ENCODE results near the gene DUSP8. TPM values are rescaled to one million over a fixed set of nuclear protein-coding genes. Genes with fewer than 3 reads are reported as not detected.
"Not testable (repeated sequence)": the region's sequence is repeated elsewhere in the genome, so short reads cannot be mapped to it uniquely, and the experiment has no call there.

Gene DUSP8
- total RNA-seq, 2 experiments from 2014 or later: not detected

- no peak for DNase-seq (ENCODE audit: low spot score)
- Histone ChIP-seq H3K4me2 (ENCODE audit: low read length) (no peak overlapping the region), H3K79me2 (ENCODE audit: insufficient read depth, low read depth, low read length) (no peaks in the 10 kb centered on the region), H3K4me3 (ENCODE audit: low read depth, low read length, poor library complexity, severe bottlenecking) (no peak overlapping the region), H4K20me1 (ENCODE audit: insufficient read depth, low read length) (no peaks in the 10 kb centered on the region), H3K9me2 (ENCODE audit: insufficient read depth, low read length) (no peaks in the 10 kb centered on the region), H2AFZ (ENCODE audit: low read length) (no peak overlapping the region), H3K4me1 (ENCODE audit: insufficient read depth, low read length, poor library complexity, severe bottlenecking) (no peaks in the 10 kb centered on the region), H3K27ac (ENCODE audit: low read depth, low read length, poor library complexity, severe bottlenecking) (no peak overlapping the region), H3K36me3 (ENCODE audit: insufficient read depth, low read length) (no peaks in the 10 kb centered on the region), H3K9me3 (ENCODE audit: low read length) (no peaks in the 10 kb centered on the region)
- TF ChIP-seq EZH2phosphoT487 (IDR thresholded peaks at IDR 0.05; ENCODE audit: borderline replicate concordance, low read depth, low read length) (no peak), CTCF (conservative IDR thresholded peaks at IDR 0.05; ENCODE audit: low read length) (no peak)
- CTCF ChIA-PET (ENCODE audit: unreplicated experiment): no interaction called here
- POLR2A ChIA-PET: interaction anchor here (0.7 kb wide), 1 partner anchor 1055 kb away, joined by 3 read pairs; no protein-coding TSS in a partner anchor
- intact Hi-C loops (cut with micrococcal nuclease; ENCODE audit: unreplicated experiment): no loop called here
- BruUV-seq (replicated peaks): no TSS peak
Observed at GRCh38 chr11:1586699-1587098, 14.6 kb upstream of the DUSP8 start.

GRCh38 chr11:1584661-1585370 is 12.7 kb upstream of the DUSP8 start, which contains the start of gene KRTAP5-1:
KRTAP5-1 (minus strand) TSS chr11:1585283; CDS start chr11:1585249, 34 bp downstream.
- DNase-seq (ENCODE audit: low spot score); H2AFZ ChIP-seq (ENCODE audit: low read length); H3K36me3 ChIP-seq (ENCODE audit: insufficient read depth, low read length); POLR2A ChIA-PET; H3K4me3 ChIP-seq (ENCODE audit: low read depth, low read length, poor library complexity, severe bottlenecking); H3K9me3 ChIP-seq (ENCODE audit: low read length); intact Hi-C loops (cut with micrococcal nuclease; ENCODE audit: unreplicated experiment); H3K27ac ChIP-seq (ENCODE audit: low read depth, low read length, poor library complexity, severe bottlenecking); H3K9me2 ChIP-seq (ENCODE audit: insufficient read depth, low read length); BruUV-seq (replicated peaks); H3K4me2 ChIP-seq (ENCODE audit: low read length); H4K20me1 ChIP-seq (ENCODE audit: insufficient read depth, low read length); H3K4me1 ChIP-seq (ENCODE audit: insufficient read depth, low read length, poor library complexity, severe bottlenecking); CTCF ChIA-PET (ENCODE audit: unreplicated experiment); H3K79me2 ChIP-seq (ENCODE audit: insufficient read depth, low read depth, low read length): not testable (repeated sequence)

- H3K4me2 ChIP-seq (ENCODE audit: low read length); H3K36me3 ChIP-seq (ENCODE audit: insufficient read depth, low read length); CTCF ChIA-PET (ENCODE audit: unreplicated experiment); intact Hi-C loops (cut with micrococcal nuclease; ENCODE audit: unreplicated experiment); H3K4me3 ChIP-seq (ENCODE audit: low read depth, low read length, poor library complexity, severe bottlenecking); H3K4me1 ChIP-seq (ENCODE audit: insufficient read depth, low read length, poor library complexity, severe bottlenecking); DNase-seq (ENCODE audit: low spot score); POLR2A ChIA-PET; BruUV-seq (replicated peaks); H2AFZ ChIP-seq (ENCODE audit: low read length); H4K20me1 ChIP-seq (ENCODE audit: insufficient read depth, low read length); H3K9me3 ChIP-seq (ENCODE audit: low read length); H3K79me2 ChIP-seq (ENCODE audit: insufficient read depth, low read depth, low read length); H3K9me2 ChIP-seq (ENCODE audit: insufficient read depth, low read length); H3K27ac ChIP-seq (ENCODE audit: low read depth, low read length, poor library complexity, severe bottlenecking): not testable (repeated sequence)
Observed at GRCh38 chr11:1582909-1583308, 10.8 kb upstream of the DUSP8 start.

GRCh38 chr11:1581976-1582375 is 9.9 kb upstream of the DUSP8 start:
- Histone ChIP-seq H3K9me3 (ENCODE audit: low read length) (no peaks in the 10 kb centered on the region), H2AFZ (ENCODE audit: low read length) (no peak overlapping the region), H3K27ac (ENCODE audit: low read depth, low read length, poor library complexity, severe bottlenecking) (no peak overlapping the region), H3K9me2 (ENCODE audit: insufficient read depth, low read length) (no peaks in the 10 kb centered on the region), H3K79me2 (ENCODE audit: insufficient read depth, low read depth, low read length) (no peaks in the 10 kb centered on the region), H3K4me2 (ENCODE audit: low read length) (no peak overlapping the region), H3K36me3 (ENCODE audit: insufficient read depth, low read length) (no peaks in the 10 kb centered on the region), H4K20me1 (ENCODE audit: insufficient read depth, low read length) (no peaks in the 10 kb centered on the region), H3K4me3 (ENCODE audit: low read depth, low read length, poor library complexity, severe bottlenecking) (no peak overlapping the region), H3K4me1 (ENCODE audit: insufficient read depth, low read length, poor library complexity, severe bottlenecking) (no peaks in the 10 kb centered on the region)
- POLR2A ChIA-PET: no interaction called here
- DNase-seq (ENCODE audit: low spot score): no peak
- CTCF ChIA-PET (ENCODE audit: unreplicated experiment): no interaction called here
- BruUV-seq (replicated peaks): no TSS peak
- TF ChIP-seq EZH2phosphoT487 (IDR thresholded peaks at IDR 0.05; ENCODE audit: borderline replicate concordance, low read depth, low read length) (no peak), CTCF (conservative IDR thresholded peaks at IDR 0.05; ENCODE audit: low read length) (no peak)
- intact Hi-C loops (cut with micrococcal nuclease; ENCODE audit: unreplicated experiment): no loop called here
